Cardiac fibroblast (primary cell): ENCODE results near the gene SETX.
"Not testable (repeated sequence)": the region's sequence is repeated elsewhere in the genome, so short reads cannot be mapped to it uniquely, and the experiment has no call there.

Experiments
- DNase-seq, 2 donors: peaks; one replicate each; pipeline versions ENCODE4 v3.0.0 to v3.0.0-alpha.2; 2010; ENCODE audit warnings: low read depth in 2 of 2
- H3K4me3 ChIP-seq, 2 donors: replicated peaks in 1 of 2; 1 replicate in 1 of 2; 2 replicates in 1 of 2; pipeline ENCODE4 v1.5.1; 2011; ENCODE audit warnings: low read depth in 2 of 2, low read length in 2 of 2, mild to moderate bottlenecking in 2 of 2, moderate library complexity in 1 of 2
- TF ChIP-seq, protein P1 (sequence below): IDR thresholded peaks from one replicate; pipeline ENCODE4 v1.5.1; 2011; ENCODE audit warnings: low read depth, mild to moderate bottlenecking, low read length, inconsistent platforms

Gene SETX

GRCh38 chr9:132387133-132387532 is 32.3 kb upstream of the SETX start:
- H3K4me3 ChIP-seq, result no peak overlapping the region
- TF ChIP-seq, protein P1, sequence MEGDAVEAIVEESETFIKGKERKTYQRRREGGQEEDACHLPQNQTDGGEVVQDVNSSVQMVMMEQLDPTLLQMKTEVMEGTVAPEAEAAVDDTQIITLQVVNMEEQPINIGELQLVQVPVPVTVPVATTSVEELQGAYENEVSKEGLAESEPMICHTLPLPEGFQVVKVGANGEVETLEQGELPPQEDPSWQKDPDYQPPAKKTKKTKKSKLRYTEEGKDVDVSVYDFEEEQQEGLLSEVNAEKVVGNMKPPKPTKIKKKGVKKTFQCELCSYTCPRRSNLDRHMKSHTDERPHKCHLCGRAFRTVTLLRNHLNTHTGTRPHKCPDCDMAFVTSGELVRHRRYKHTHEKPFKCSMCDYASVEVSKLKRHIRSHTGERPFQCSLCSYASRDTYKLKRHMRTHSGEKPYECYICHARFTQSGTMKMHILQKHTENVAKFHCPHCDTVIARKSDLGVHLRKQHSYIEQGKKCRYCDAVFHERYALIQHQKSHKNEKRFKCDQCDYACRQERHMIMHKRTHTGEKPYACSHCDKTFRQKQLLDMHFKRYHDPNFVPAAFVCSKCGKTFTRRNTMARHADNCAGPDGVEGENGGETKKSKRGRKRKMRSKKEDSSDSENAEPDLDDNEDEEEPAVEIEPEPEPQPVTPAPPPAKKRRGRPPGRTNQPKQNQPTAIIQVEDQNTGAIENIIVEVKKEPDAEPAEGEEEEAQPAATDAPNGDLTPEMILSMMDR, result no peak
- DNase-seq, result no peak

DNA sequence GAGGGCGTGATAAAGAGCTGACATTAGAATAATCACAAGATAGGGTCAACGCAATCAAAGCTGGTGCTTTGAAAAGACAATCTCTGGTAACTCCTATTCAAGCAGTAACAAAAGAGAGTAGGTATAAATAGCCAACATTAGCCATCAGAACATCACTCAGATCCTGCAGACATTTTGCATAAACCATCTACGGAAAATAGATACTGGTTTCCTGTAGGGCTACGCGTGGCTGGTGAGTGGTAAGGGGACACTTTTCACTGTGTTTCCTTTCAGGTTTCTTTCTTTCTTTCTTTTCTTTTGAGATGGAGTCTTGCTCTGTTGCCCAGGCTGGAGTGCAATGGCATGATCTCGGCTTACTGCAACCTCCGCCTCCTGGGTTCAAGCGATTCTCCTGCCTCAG is 29.6 kb upstream of the SETX start:
- DNase-seq, result no peak
- no peak overlapping the region for H3K4me3 ChIP-seq
- TF ChIP-seq, protein P1, result no peak

- DNase-seq, result no peak
- H3K4me3 ChIP-seq, result no peak overlapping the region
Observed at GRCh38 chr9:132383462-132383883, 28.7 kb upstream of the SETX start.

DNA sequence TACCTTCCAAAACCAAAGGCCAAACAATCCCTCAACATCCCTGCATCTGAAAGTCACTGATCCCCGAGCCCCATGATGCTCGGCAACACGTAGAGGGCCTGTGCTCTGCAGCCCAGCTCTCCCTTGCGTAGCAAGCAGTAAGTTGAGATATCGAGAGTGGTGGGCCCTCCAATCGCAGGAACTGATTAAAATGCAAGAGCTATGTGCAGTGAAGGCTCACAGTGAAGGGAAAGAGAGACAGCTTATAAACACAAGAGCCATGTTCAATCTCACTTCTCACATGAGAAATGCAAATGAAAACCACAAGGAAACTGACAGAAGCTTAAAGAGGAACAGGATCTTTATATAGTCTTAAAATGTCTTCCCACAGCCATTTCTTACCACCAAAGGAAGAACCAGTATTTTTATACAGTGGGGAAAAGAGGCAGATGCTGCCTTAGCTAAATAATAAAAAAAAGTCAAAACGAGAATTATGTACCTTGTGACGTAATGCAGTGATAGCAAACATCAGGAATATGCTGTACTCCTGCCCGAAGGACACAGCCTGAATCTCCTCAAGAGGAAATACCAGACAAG is 27.3 kb upstream of the SETX start:
- DNase-seq, result no peak
- no peak overlapping the region for H3K4me3 ChIP-seq
- TF ChIP-seq, protein P1, result no peak

More at GRCh38 chr9:132383462-132383883, 28.7 kb upstream of the SETX start:
- TF ChIP-seq, protein P1, result no peak

GRCh38 chr9:132378416-132378815 is 23.6 kb upstream of the SETX start:
- DNase-seq, H3K4me3 ChIP-seq: not testable (repeated sequence)

DNA sequence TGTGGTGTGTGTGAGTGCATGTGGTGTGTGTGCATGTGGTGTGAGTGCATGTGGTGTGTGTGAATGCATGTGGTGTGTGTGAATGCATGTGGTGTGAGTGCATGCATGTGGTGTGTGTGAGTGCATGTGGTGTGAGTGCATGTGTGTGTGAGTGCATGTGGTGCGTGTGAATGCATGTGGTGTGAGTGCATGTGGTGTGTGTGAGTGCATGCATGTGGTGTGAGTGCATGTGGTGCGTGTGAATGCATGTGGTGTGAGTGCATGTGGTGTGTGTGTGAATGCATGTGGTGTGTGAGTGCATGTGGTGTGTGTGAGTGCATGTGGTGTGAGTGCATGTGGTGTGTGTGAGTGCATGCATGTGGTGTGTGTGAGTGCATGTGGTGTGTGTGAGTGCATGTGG is 23.0 kb upstream of the SETX start:
- not testable (repeated sequence) for DNase-seq, H3K4me3 ChIP-seq

GRCh38 chr9:132372177-132373095 is 17.6 kb upstream of the SETX start:
- H3K4me3 ChIP-seq, result no peak overlapping the region
- TF ChIP-seq, protein P1, result no peak
- peak; percentile 50 to 84 for DNase-seq

DNA sequence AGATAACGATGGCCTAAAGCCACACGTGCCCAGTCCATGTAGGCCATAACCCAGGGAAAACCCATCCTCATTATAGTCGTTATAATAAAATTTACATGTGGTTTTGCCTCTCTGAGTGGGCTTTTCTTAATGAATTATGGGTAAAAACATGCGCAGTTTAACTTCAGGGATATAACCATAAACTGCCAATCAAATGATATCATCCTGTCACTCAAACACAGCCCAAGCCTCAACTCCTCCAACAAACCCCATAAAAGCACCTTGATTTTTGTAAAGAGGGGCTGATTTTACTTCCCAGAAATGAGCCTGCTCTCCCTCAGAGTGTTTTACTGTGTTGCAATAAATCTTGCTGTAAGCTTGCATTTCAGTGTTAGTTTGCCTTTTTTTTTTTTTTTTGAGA is 15.8 kb upstream of the SETX start:
- DNase-seq, result no peak
- no peak overlapping the region for H3K4me3 ChIP-seq
- TF ChIP-seq, protein P1, result no peak
